NCI-H524 treated with DMSO at 0.1 percent for 48 hours (cell line): ENCODE results near the gene DYNLT1.
"Not testable (repeated sequence)": the region's sequence is repeated elsewhere in the genome, so short reads cannot be mapped to it uniquely, and the experiment has no call there.

Experiments
- DNase-seq: peaks from one replicate; lab custom pipeline; 2025; lab: John Stamatoyannopoulos, UW

The DYNLT1 gene

DNA sequence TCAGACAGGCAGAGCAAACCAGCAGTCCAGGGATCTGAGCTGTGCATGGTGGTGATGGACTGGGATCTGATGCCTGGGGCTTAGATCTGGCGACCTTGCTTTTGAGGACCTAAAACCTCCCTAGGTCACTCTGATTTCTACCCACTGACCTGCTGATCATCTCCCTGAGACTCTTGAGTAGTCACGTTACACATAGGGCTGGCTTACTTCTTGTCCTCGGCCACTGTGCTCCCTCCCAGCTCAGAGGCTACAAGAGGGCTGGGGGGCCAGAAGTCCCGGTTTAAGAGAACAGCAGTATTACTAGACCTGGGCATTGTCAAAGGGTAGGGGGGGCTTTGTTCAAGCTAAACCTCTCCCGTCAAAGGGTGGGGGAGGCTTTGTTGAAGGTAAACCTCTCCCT lies 5.5 kb downstream of the DYNLT1 start:
- no peak for DNase-seq

DNA sequence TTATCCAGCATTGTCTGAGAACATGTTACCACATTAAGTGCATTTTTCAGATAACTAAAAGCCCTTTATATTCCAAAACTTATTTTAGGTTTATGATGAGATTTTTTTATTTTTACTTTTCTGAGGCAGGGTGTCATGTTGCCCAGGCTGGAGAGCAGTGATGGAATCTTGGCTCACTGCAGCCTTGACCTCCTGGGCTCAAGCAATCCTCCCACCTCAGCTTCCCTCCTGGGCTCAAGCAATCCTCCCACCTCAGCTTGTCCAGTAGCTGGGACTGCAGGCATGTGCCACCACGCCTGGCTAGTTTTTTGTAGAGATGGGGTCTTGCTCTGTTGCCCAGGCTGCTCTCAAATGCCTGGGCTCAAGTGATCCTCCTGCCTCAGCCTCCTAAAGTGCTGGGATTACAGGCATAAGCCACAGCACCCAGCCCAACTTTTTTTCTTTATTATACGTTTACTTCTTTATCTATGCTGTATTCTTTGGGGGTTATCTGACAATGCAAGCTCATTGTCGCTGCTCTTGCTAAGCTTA lies 6.2 kb downstream of the DYNLT1 start:
- no peak for DNase-seq

- no peak for DNase-seq
Observed at GRCh38 chr6:158636778-158637177, 7.8 kb downstream of the DYNLT1 start.

- no peak for DNase-seq
Observed at GRCh38 chr6:158635427-158636073, 9.0 kb downstream of the DYNLT1 start.

DNA sequence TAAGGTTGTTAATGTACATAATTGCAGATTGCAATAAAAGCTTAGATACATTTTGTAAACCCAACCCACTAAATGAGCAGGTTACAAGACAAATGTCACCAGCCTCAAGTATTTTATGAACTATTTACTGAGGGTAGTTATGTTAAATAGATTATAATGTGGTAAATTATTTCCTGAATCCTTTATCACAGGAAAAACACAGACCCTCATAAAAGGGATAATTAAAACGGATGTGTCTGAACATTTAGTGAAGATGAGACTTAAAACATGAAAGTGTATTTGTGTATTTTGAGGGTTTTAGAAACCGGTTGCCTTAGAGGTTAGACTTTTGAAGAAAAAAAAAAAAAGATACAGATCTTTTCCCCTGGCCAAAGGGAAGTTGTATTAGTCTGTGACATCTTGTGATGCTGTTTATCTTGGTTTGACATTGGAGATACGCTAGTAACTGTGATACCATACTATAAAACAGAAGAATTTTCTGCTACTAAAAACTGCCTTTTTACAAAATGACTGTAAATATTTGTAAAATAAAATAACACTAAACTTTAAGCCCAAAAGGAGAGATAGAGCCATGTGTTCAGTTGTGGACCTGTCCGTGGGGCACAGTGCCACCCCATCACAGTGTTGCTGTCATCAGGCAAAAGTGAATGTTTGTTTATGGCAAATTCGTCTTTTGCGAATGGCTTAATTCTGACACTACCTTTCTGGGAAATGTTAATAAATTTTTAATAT lies 9.7 kb downstream of the DYNLT1 start:
- no peak for DNase-seq

- DNase-seq = no peak
Observed at GRCh38 chr6:158633127-158633526, 11.4 kb downstream of the DYNLT1 start.

GRCh38 chr6:158632538-158633119 lies 11.9 kb downstream of the DYNLT1 start:
- DNase-seq = not testable (repeated sequence)

- DNase-seq = no peak
Observed at GRCh38 chr6:158631678-158632537, 12.6 kb downstream of the DYNLT1 start.

DNA sequence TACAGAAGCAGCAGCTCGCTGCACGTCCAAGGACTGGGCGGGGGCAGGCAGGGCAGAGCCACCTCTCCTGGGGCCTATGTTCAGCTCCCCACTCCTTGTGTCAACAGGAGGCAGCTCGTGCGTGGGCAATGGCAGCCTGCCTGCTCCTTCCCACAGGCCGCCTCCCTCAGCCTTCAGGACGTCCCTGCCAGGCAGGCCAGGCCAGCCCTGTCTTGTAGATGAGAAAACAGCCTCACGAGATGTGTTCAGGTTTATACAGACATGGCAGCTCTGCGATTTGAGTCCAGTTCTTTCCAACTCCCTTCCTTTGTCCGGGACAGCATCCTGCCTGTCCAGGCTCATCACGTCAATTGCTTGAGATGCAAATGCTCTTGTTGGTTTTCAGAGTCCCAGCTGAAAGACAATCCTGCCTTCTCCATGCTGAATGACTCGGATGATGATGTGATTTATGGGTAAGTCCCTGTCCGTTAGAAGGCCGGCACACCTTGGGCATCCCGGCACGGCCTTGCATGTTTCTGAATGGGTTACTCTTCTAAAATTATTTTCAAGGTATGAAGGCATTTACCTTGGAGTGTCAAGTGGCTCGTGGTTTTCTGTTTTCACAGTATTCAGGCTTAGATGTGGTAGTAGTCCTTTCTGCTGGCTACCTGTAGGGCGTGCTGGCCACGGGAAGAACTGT lies 13.5 kb downstream of the DYNLT1 start:
- no peak for DNase-seq

DNA sequence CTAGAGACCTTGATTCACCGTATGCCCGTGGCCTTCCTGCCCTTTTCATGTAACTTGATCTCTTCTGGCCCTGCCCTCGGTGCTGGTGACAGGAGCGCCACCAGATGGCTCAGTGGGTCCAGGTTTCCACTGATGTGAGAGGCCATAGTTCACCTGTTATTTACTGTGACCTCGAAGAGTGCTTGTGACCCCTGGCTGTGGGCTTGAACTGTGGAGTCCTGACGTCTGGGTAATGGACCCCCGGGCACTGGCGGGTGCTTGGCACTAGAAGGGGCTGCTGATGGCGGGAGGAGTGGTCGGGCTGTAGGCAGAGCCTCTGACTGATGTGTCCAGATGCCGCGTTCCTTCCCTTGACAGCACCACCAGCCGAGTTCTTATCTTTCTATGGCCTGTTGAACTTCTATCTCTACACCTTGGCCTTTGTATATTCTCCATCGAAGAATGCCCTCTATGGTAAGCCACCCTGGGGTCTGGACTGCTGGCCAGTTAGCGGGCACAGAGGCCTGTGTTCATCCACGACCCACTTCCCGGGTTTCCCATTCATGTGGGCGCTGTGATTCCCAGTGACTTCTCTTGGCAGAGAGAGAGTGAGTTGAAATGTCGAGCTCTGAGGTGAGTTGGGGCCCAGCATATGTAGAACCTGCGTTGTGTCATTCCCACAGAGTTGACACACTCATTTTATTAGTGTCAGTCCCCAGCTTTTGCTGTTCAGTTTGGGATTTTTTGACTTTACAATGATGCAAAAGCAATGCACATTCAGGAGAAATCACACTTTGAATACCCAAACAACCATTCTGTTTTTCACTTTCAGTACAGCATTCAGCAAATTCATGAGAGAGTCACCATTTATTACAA lies 14.9 kb downstream of the DYNLT1 start:
- no peak for DNase-seq

DNA sequence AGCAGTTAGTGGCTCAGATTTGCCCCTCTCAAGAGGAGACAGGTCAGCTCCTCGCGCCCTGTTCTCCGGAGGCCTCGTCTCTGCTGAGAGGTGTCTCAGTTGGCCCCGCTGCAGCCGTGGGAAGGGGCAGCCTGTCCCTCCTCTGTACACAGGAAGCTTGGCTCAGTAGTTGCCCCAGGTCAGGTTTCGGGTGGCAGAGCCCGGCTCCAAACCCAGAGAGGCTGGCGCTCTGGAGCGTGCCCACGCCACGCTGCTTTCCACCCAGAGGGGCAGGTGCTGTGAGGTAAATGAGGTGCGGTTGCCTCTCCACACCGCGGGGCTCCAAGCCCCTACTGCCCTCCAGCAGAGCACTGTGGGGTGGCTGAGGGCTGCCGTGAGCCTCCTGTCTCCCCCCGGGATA lies 16.0 kb downstream of the DYNLT1 start:
- DNase-seq = no peak

GRCh38 chr6:158627940-158628211 lies 16.7 kb downstream of the DYNLT1 start:
- no peak for DNase-seq

DNA sequence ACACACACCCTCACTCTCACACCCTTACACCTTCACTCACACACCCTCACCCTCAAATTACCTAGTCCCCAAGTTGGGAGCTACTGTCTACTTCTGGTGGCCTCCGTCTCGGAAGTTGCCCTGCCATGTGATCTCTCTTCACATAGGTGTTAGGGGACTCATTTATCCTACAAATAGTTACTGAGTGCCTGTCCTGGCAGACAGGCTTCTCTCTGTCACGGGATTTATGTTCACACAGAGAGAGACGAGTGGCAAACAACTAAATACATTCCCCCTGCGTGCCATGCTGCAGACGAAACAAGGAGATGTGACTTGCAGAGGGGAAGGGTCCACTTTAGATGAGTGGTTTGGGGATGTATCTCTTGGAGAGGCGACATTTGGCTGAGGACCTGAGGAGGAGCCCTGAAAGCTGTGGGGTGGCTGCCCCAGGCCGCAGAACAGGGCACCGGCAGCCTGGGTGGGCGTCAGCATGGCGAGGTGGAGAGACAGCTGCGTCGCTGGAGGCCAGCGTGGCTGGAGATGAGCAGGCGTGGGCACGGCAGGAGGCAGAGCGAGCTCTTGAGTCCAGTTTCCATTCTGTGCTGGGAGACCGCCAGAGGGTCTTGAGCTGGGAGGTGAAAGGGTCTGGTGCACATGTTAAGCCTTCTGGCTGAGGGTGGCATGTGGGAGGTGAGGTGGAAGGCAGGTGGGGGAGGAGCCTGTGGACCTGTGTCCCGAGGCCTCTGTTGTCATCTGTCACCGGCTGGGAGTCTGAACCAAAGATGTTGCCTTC lies 17.2 kb downstream of the DYNLT1 start:
- DNase-seq = no peak

DNA sequence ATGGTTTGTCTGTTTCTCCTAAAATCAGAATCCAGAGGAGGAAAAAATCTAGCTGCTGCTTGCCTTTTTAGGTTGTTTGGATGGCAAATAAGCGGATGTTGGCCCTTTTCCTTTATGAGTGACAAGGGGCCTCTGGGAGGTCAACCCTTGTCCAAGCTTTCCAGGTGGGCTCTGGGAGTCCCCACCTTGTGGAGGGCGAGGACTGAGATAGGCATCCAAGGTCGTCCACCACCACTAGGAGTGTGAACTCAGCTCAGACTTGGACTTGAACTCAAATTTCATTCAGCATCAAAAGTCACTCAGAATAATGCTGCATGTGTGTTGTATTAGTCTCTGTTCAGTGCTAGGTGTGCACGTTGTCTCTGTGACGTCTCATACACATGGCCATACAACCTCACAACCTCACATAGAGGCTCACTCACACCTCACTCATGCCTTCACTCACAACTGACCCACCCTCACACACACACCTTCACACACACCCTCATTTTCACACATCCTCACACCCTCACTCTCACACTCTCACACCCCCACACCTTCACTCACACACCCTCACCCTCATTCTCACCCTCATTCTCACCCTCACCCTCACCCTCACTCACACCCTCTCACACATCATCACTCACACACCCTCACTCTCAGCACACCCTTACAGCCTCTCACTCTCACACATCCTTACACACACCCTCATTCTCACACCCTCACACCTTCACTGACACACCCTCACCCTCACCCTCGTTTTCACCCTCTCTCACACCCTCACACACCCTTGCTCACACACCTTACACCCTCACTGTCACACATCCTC lies 18.0 kb downstream of the DYNLT1 start:
- no peak for DNase-seq

GRCh38 chr6:158625881-158626305 lies 18.6 kb downstream of the DYNLT1 start:
- no peak for DNase-seq

DNA sequence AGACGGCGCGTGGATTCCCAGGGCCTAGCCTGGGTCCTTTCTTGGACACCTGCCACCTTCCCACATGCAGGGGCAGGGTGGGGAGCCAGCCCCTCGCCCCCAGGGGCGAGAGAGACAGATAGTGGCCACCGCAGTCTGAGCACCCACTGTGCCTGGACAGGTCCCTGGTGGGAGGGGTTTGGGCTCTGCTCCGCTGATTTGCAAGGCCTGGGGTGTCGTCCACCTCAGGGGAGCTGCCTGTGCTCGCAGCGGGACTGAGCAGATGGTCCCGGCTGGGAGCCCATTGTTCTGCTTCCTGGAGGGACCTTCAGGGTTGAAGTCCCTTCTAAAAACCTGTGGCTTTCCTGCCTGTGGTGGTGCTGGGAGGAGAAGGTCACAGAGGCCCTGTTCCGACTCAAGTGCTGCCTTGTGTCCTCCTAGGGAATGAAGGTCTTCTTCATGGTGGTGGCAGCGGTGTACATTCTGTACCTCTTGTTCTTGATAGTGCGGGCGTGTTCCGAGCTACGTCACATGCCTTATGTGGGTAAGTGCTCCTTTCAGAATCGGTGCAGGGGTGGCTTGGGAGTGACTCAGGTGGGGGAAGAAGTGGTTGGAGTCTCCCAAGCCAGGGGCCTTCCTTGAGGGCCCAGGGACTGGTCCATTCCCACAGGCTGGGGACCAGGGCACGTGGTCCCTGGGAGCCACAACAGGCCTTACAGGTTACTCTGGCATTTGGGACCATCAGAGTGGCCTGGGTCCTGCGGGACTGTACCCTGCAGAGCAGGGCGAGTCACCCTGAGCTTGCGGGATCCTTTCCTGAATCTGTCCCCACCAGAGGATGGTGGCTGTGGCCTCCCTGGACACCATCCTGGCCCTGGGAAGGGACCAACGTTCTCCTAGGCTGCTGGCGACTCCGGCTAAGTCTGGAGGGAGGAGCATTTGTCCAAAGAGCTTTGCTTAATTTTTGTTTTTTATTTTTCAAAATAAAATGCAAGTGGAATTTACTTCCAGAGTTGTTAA lies 19.6 kb downstream of the DYNLT1 start:
- no peak for DNase-seq

DNA sequence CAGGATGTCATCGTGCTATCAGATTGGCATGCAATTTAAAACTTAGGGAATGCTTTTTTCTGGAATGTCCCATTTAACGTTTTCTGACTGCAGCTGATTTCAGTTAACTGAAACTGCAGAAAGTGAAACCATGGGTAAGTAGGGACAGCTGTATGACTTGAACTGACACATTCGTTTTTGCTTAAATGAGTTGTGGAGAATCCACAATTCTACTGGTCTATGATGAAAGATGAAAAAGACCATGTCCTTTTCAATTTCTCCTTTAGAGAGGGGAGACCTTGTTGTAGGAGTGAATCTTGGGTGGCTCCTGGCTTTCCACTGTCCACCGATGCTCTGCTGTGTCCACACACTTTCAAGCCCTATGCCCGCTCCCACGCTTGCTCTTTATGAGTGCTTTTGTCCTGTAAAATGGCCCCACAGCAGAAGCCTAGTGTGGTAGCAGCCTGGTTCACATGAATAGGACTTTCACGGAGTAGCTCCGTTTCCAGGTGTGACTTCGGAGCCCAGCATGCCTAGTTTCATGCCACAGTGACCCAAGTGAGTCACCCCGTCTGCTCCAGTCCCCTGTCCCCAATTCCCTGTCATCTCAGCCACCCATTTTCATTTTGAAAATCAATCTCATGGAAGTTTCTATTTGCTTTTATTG lies 21.9 kb downstream of the DYNLT1 start:
- DNase-seq = no peak
